ENCODE results near the gene THYN1. TPM values are rescaled to one million over a fixed set of nuclear protein-coding genes. Genes with fewer than 3 reads are reported as not detected.

The THYN1 gene
- total and polyA plus RNA-seq, 2 experiments from 2014 or later = 90.2 to 123 TPM

DNA sequence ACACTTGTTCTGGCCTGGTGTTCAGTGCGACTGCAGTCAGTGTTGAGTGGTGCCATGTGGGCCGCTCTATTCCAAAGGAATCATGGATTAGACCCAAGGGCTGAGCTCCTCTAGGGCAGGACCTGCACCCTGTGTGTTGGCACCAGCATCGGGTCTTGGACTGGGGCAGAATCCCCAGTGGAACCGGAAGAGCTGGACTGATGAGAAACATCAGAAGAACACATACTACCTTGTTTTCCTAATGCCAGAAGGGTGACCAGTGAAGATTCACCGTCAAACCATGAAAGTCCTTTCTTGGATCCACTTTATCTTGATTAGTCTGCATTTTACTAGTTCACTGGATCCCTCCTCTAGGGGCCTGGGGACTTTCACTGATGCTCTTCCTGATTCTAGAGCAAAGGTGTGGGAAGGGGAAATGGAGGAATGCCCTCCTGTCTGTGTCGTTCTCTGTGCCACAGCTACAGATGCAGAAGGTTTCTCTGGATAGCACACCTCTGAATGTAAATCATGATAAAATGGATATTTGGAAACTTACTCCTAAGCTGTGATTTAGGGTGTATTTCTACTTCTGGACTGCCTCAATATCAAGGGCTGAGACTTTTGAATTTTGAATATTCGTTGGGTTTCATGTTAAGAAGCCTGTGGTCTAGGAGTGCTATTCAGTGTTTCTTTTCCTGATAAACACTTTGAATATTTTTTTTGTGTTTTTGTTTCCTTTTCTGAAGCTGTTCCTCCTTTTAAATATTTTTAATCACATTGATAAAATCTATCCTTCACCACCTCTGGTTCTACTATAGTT, 12.0 kb upstream of the THYN1 start:
- H3K4me3 ChIP-seq = no peak overlapping the region
- H3K9me3 ChIP-seq (ENCODE audit: low read depth) = no peaks in the 10 kb centered on the region
- peaks cover 8% of the 10 kb centered on the region for H3K36me3 ChIP-seq
- H3K4me1 ChIP-seq (ENCODE audit: low read depth) = no peaks in the 10 kb centered on the region
- TF ChIP-seq, protein P1, sequence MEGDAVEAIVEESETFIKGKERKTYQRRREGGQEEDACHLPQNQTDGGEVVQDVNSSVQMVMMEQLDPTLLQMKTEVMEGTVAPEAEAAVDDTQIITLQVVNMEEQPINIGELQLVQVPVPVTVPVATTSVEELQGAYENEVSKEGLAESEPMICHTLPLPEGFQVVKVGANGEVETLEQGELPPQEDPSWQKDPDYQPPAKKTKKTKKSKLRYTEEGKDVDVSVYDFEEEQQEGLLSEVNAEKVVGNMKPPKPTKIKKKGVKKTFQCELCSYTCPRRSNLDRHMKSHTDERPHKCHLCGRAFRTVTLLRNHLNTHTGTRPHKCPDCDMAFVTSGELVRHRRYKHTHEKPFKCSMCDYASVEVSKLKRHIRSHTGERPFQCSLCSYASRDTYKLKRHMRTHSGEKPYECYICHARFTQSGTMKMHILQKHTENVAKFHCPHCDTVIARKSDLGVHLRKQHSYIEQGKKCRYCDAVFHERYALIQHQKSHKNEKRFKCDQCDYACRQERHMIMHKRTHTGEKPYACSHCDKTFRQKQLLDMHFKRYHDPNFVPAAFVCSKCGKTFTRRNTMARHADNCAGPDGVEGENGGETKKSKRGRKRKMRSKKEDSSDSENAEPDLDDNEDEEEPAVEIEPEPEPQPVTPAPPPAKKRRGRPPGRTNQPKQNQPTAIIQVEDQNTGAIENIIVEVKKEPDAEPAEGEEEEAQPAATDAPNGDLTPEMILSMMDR (IDR thresholded peaks at IDR 0.05; ENCODE audit: low read depth, low read length) = no peak
- no peak overlapping the region for H3K27ac ChIP-seq
- H3K27me3 ChIP-seq = no peaks in the 10 kb centered on the region
- DNase-seq (ENCODE audit: low read depth in 1 of 2, low spot score in 1 of 2) = no peak

DNA sequence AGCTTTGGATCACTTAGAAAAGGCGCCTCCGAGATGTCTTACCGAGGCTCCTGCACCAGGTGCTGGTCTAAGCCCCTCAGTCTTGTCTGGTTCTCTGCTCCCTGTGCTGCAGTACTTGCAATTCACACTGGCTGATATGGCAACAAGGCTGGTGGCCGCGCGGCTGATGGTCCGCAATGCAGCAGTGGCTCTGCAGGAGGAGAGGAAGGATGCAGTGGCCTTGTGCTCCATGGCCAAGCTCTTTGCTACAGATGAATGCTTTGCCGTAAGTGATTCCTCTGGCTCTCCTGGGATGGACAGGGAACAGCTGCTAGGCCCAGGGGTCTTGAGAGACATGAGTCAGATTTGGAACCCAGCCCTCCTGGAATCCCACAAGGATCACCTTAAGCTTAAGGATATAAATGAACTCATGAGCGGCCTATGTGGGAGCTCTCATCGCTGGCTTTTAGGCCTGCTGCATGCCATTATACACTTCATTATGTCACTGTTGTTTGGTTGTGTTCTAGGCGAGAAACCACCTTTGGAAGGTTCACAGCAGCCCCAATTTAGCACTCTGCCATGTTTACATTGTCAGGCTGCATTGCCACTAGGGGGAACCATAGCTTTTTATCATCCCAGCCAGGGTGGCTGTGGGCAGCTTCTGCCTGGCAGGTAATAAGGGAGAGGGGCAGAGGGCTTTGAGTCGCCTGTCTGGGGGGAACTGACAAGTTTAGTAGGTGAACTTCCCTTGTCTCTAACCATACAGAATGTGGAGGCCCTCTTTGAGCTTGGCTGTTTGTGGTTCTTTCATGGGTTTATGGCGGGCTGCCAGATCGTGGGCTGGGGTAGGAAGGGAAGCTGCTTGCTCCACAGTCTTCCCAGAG, 8.7 kb upstream of the THYN1 start:
- no peaks in the 10 kb centered on the region for H3K9me3 ChIP-seq (ENCODE audit: low read depth)
- H3K36me3 ChIP-seq = peaks cover 20% of the 10 kb centered on the region
- H3K4me3 ChIP-seq = no peak overlapping the region
- H3K27ac ChIP-seq = no peak overlapping the region
- TF ChIP-seq, protein P1 (IDR thresholded peaks at IDR 0.05; ENCODE audit: low read depth, low read length) = peak; percentile 61
- peak; percentile 24 to 31 for DNase-seq (ENCODE audit: low read depth in 1 of 2, low spot score in 1 of 2)
- no peaks in the 10 kb centered on the region for H3K27me3 ChIP-seq
- H3K4me1 ChIP-seq (ENCODE audit: low read depth) = no peaks in the 10 kb centered on the region

- no peak for DNase-seq (ENCODE audit: low read depth in 1 of 2, low spot score in 1 of 2)
Observed at GRCh38 chr11:134260983-134261382, 7.8 kb upstream of the THYN1 start.

GRCh38 chr11:134260503-134260902, 7.4 kb upstream of the THYN1 start:
- Histone ChIP-seq H3K27me3 (no peaks in the 10 kb centered on the region), H3K36me3 (peaks cover 20% of the 10 kb centered on the region), H3K9me3 (ENCODE audit: low read depth) (no peaks in the 10 kb centered on the region), H3K4me1 (ENCODE audit: low read depth) (no peaks in the 10 kb centered on the region), H3K27ac (no peak overlapping the region), H3K4me3 (no peak overlapping the region)
- DNase-seq (ENCODE audit: low read depth in 1 of 2, low spot score in 1 of 2) = no peak
- TF ChIP-seq, protein P1 (IDR thresholded peaks at IDR 0.05; ENCODE audit: low read depth, low read length) = no peak

More at GRCh38 chr11:134260983-134261382, 7.8 kb upstream of the THYN1 start:
- Histone ChIP-seq H3K27ac (no peak overlapping the region), H3K4me3 (no peak overlapping the region), H3K36me3 (peaks cover 20% of the 10 kb centered on the region), H3K4me1 (ENCODE audit: low read depth) (no peaks in the 10 kb centered on the region), H3K9me3 (ENCODE audit: low read depth) (no peaks in the 10 kb centered on the region), H3K27me3 (no peaks in the 10 kb centered on the region)
- TF ChIP-seq, protein P1 (IDR thresholded peaks at IDR 0.05; ENCODE audit: low read depth, low read length) = no peak

GRCh38 chr11:134258577-134258976, 5.4 kb upstream of the THYN1 start:
- no peak overlapping the region for H3K27ac ChIP-seq
- H3K36me3 ChIP-seq = peaks cover 20% of the 10 kb centered on the region
- no peaks in the 10 kb centered on the region for H3K4me1 ChIP-seq (ENCODE audit: low read depth)
- TF ChIP-seq, protein P1 (IDR thresholded peaks at IDR 0.05; ENCODE audit: low read depth, low read length) = no peak
- DNase-seq (ENCODE audit: low read depth in 1 of 2, low spot score in 1 of 2) = no peak
- H3K27me3 ChIP-seq = no peaks in the 10 kb centered on the region
- no peaks in the 10 kb centered on the region for H3K9me3 ChIP-seq (ENCODE audit: low read depth)
- no peak overlapping the region for H3K4me3 ChIP-seq

Data from cardiac muscle cell (in vitro differentiated cells and primary cell).